Astrocyte of the spinal cord (primary cell): ENCODE results near the gene B3GAT3.

Source experiments
- DNase-seq: peaks from one replicate; pipeline ENCODE4 v3.0.0; 2011; ENCODE audit warnings: low read depth, low spot score
- H3K4me3 ChIP-seq: 2 replicates; pipeline ENCODE4 v1.5.1; 2011; ENCODE audit warnings: low read depth, mild to moderate bottlenecking, low read length, moderate library complexity
- in situ Hi-C: cut with HindIII; loops from 2 replicates; pipeline ENCODE4 v1.10.0; 2017; ENCODE audit warnings: low sequenced_read_pairs
- TF ChIP-seq, protein P1 (sequence below): IDR thresholded peaks from 2 replicates; pipeline ENCODE4 v1.5.1; 2012; ENCODE audit warnings: low read depth, mild to moderate bottlenecking, low read length, inconsistent platforms

The B3GAT3 gene

DNA sequence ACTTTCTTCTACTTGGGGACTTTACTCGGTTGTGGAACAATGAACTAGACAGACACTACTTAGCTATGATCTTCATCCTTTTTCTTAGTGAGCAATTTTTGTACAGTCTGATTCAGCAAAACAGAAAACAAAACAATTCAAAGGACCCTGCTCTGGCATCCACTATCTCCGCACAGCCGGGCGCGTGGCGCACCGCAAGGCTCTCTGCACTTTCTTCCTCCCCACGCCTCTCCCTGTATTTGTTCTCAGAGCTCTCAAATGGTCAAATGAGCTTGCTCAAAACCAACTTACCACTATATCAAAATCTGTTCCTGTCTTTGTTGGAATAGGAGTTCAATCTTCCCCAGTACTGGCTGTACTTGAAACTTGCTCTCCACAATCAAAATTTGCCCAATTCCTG lies 55.5 kb downstream of the B3GAT3 start:
- DNase-seq: no peak
- in situ Hi-C loops: no loop called here
- TF ChIP-seq, protein P1, sequence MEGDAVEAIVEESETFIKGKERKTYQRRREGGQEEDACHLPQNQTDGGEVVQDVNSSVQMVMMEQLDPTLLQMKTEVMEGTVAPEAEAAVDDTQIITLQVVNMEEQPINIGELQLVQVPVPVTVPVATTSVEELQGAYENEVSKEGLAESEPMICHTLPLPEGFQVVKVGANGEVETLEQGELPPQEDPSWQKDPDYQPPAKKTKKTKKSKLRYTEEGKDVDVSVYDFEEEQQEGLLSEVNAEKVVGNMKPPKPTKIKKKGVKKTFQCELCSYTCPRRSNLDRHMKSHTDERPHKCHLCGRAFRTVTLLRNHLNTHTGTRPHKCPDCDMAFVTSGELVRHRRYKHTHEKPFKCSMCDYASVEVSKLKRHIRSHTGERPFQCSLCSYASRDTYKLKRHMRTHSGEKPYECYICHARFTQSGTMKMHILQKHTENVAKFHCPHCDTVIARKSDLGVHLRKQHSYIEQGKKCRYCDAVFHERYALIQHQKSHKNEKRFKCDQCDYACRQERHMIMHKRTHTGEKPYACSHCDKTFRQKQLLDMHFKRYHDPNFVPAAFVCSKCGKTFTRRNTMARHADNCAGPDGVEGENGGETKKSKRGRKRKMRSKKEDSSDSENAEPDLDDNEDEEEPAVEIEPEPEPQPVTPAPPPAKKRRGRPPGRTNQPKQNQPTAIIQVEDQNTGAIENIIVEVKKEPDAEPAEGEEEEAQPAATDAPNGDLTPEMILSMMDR: no peak
- no peak overlapping the region for H3K4me3 ChIP-seq
